GM21717 (cell line): ENCODE results near the gene ZBTB5.
"Not testable (repeated sequence)": the region's sequence is repeated elsewhere in the genome, so short reads cannot be mapped to it uniquely, and the experiment has no call there.

Source experiments
- ATAC-seq: cut with Tn5 transposase; IDR thresholded peaks from one replicate; pipeline ENCODE4 v1.9.1; 2021; ENCODE audit warnings: mild to moderate bottlenecking, moderate library complexity; ENCODE audit not compliant: unreplicated experiment

ZBTB5 gene, protein sequence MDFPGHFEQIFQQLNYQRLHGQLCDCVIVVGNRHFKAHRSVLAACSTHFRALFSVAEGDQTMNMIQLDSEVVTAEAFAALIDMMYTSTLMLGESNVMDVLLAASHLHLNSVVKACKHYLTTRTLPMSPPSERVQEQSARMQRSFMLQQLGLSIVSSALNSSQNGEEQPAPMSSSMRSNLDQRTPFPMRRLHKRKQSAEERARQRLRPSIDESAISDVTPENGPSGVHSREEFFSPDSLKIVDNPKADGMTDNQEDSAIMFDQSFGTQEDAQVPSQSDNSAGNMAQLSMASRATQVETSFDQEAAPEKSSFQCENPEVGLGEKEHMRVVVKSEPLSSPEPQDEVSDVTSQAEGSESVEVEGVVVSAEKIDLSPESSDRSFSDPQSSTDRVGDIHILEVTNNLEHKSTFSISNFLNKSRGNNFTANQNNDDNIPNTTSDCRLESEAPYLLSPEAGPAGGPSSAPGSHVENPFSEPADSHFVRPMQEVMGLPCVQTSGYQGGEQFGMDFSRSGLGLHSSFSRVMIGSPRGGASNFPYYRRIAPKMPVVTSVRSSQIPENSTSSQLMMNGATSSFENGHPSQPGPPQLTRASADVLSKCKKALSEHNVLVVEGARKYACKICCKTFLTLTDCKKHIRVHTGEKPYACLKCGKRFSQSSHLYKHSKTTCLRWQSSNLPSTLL

GRCh38 chr9:37465249-37466036 is at the start of gene ZBTB5:
Gene ZBTB5, minus strand, starts transcription at chr9:37465450. Its CDS starts 22,899 bp downstream, at chr9:37442551.
- peak; percentile 74 for ATAC-seq

- no peak for ATAC-seq
Measured at GRCh38 chr9:37514999-37515398, 49.7 kb upstream of the ZBTB5 start.

DNA sequence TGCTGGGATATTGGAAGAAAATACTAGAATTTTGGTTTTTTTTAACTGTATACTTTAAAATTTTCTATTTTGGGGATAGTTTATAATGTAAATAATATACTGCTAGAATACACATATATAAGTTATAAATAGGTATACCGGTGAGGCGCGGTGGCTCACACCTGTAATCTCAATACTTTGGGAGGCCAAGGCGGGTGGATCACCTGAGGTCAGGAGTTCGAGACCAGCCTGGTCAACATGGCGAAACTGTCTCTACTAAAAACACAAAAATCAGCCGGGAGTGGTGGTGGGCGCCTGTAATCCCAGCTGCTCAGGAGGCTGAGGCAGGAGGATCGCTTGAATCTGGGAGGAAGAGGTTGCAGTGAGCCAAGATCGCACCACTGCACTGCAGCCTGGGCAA is 49.2 kb upstream of the ZBTB5 start:
- ATAC-seq = not testable (repeated sequence)

DNA sequence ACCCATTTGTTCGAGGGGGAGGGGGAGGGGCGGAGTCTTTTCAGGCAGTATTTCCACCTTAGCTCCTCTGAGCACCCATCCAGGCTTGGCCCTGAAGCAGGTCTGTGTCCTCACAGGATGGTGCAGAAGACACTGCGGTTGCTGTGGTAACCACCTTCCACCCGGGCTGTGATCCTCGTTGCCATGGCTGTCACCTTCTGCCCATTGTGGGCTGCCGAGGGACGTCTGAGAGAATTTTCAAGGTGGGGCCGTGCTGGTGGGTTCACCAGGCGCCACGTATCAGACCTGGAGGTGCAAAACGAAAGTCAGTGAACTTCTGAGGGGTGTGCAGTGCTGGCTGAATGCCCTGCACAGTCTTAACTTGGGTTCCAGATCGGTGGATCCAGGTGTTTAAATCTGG is 47.2 kb upstream of the ZBTB5 start:
- ATAC-seq = no peak

DNA sequence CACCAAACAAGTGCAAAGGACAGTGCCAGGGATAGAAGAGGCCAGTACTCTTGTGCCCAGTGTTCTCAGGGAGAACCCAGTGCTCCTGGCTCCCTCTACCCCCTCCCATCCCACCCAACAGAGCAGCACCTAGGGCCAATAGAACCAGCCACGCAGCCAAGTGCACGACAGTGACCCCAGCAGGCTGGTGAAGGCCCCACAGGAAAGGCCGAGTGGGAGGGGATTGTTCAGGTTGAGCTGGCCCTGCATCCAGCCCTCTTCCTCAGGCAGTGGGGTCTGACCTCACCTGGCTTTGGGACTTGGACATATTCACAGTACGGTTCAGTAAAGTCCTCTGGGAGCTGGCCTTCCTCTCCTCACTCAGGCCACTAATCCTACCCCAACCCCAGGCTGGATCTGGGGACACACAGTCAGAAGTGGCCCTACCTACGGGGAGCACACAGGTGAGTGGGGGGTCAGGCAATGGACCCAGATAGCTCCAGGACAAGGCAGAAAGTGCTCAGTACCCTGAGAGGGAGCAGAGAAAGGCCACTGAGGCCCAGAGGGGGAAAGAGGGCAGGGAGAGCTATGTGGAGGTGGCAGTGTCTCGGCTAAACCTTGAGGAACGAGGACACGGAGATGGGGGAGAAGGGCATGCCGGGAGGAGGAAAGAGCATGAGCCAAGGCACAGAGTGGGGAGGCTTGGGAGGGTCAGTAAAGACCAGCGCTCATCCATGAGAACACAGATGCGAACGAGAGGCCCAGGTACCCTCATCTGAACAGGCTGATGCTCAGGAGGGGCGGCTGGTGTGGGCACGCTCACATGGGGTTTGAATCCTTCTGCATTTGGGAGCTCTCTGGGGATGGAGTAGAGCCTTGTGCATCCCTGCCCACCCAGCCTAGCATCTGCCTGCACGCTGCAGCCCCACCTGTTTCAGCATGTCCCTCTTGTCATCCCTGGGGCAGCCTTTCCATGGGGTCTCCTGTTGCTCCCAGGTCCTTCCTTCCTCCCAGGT is 46.1 kb upstream of the ZBTB5 start:
- ATAC-seq = no peak

- ATAC-seq = not testable (repeated sequence)
Measured at GRCh38 chr9:37510053-37510452, 44.8 kb upstream of the ZBTB5 start.

DNA sequence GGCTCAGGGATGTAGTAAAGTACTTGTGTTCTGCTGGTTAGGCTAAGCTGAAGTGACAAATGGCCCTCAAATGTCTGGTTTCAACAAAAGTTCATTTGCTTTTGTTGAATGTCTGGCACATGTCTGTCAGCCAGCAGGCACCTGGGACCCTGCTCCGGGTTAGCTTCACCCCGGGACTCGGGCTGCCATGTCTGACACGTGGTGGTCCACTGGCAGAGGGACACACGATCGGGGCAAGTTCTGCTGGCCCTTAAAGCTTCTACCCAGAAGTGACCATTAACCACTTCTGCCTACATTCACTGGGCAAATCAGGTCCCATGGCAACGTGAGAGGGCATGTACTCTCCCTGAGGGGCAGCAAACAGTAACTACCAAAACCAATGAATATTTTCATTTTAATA is 44.3 kb upstream of the ZBTB5 start:
- ATAC-seq = no peak

GRCh38 chr9:37508834-37509206 is 43.6 kb upstream of the ZBTB5 start:
- ATAC-seq = no peak

DNA sequence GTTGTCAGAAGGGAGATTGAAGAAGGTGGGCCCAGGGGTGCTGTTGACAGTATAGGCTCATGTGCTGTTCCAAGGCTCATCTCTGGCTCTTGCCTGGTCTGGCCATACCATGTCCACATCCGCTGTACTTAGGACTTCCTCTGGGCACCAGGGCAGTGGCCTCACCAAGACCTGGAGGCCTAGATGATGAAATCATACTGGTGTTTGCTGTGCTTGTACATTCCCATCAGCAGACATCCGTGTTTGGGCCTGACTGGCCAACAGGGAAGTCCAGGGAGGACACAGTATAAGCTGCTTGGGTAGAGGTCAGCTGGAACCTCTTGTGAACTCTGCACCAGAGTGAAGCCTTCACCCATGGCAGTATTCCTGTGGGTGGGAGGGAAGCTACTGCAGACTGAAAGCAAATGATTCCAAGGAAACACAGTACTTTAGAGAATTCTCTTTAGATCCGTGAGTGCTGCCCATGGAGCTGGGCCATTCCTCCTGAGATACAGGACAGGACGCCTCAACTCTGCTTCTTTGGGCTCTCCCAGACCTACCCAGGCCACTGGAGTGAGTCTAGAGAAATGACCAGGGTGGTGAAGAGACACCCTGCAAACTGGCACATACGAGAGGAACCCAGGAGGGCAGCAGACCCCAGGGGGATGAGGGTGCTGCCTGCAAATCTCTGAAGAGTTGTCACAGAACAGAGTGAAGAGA is 43.0 kb upstream of the ZBTB5 start:
- ATAC-seq = no peak

DNA sequence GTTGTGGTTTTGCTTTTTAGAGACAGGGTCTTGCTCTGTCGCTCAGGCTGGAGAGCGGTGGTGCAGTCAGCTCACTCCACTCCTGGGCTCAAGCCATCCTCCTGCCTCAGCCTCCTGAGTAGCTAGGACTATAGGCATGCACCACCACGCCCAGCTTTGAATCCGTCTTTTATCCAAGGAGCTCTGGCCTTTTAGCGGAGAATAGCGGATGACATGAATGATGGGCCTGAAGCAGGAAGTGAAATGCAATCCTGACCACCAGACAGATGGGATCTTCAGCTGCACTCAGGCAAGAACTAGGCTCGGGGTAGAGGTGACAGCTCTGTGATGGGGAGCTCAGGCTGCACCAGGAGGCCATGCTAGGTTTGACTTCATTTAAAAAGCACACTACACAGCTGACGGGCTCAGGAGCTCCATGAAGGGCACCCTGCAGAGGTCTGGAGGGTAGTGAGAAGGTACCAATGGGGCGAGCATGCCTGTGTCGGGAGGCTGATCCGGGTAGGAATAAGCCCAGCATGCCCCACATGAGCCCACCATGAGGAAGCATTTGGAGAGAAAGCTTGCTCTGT is 42.4 kb upstream of the ZBTB5 start:
- no peak for ATAC-seq

DNA sequence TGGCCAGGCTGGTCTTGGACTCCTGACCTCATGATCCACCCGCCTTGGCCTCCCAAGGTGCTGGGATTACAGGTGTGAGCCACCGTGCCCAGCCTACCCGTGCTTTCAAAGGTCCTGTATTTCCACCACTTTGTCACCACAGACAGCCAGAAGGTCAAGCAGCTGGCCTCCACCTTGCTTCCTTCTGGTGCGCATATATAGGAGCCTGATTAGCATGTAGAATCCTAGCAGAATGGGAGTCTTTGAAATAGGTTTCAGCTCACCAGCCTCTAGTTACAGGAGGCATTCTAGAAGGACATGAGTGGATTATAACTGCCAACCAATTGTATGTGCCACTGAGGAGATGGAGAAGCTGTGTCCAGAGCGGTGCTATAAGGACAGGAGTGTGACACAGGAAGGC is 39.4 kb upstream of the ZBTB5 start:
- ATAC-seq = no peak

DNA sequence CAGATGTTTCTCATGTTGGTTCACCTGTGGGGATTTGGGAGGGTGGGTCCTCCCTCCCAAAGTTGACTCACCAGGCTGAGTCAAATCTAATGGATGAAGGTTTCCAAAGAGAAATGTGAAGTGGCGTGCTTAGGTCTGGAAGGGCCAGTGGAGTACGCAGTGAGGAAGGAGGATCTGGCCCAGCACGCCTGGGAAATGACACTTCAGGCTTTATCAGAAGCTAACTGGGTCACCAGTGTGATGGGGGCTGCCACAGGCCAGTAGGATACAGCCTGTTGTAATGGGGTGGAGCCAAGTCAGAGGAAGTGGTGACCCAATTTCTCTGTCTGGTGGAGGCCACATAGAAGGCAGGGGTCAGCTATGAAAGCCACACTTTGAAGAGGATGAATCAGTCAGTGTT is 38.5 kb upstream of the ZBTB5 start:
- no peak for ATAC-seq

- no peak for ATAC-seq
Measured at GRCh38 chr9:37501957-37502596, 36.8 kb upstream of the ZBTB5 start.

DNA sequence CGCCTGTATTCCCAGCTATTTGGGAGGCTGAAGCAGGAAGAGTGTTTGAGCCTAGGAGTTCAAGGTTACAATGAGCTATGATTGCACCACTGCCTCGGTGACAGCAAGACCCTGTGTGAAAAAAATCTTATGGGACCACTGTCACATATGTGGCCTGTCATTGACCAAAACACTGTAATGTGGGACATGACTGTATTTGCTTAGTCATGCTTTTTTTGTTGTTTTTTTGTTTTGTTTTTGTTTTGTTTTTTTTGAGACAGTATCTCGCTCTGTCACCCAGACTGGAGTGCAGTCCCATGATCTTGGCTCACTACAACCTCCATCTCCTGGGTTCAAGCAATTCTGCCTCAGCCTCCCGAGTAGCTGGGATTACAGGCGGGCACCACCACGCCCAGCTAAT is 34.0 kb upstream of the ZBTB5 start:
- ATAC-seq = no peak

- no peak for ATAC-seq
Measured at GRCh38 chr9:37498457-37498856, 33.2 kb upstream of the ZBTB5 start.

DNA sequence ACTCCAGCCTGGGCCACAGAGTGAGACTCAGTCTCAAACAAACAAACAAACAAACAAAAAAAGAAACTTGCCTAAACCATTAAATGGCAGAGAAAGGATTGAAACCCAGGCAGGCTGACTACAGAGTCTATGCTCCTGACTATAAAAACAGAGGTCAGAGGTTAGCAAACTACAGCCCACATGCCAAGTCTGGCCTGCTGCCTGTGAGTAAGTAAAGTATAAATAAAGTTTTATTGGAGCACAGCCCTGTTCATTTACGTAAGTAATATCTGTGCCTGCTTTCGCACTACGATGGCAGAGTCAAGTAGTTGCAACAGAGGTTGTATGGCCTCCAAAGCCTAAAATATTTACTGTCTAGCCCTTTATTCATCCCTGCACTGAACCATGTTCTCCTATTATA is 32.1 kb upstream of the ZBTB5 start:
- no peak for ATAC-seq

DNA sequence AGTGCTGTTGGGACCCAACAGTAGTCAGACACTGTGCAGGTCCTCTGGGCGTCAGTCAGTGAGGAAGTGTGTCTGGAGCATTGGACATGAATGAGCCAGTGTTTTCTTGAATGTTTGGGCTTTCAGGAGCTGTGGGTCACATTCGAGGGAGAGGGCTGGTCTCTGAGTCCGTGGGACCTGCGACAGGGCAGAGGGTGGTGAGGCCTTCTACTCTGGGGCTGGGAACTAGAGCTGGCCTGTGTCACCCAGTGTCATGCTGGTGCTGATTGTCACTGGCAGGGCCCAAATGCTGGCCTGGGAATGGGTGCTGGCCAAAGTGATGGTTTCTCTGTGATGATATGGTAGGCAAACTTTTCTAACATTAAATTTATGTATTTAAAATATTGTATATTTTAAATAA is 30.8 kb upstream of the ZBTB5 start:
- no peak for ATAC-seq

DNA sequence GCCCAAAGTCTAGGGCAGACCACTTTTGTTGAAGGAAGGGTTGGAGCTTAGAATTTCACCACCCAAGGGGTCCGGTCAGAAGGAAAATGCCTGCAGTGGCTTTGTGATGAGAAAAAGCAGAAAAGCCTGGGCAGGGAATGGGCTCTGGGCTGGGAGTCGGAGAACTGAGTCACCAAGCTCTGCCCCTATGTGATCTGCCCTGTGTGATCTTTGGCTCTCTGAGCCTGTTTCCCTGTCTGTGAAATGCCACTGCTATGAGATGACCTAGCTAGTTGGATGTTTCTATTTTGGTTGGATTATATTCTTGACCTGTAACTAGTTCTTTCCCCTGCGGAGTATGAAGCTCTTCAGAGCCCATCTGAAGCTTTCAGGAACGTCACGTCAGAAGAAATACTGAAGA is 30.3 kb upstream of the ZBTB5 start:
- no peak for ATAC-seq

DNA sequence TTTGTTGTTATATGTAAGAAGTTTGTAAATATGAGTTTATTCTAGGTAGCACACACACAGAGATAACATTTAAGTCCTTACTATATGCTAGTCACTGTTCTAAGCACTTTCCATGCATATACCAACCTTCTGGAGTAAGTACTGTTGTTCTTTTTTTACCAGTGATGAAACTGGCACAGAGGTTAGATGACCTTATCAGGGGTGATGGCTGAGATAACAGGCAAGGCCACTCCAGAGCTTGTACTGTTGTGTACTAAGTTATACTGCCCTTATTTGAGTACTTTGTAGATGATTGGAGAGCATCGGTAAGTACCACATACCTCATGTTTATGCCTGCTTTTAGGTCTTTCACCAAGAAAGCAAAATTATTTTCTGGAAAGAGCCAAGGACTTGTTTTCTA is 26.7 kb upstream of the ZBTB5 start:
- ATAC-seq = no peak
